GM21825 (cell line): ENCODE data around the gene ARHGAP9.

Experiments
- ATAC-seq: cut with Tn5 transposase; IDR thresholded peaks from one replicate; pipeline ENCODE4 v1.9.1; 2021; ENCODE audit warnings: mild to moderate bottlenecking, moderate library complexity; ENCODE audit not compliant: unreplicated experiment

ARHGAP9 gene

GRCh38 chr12:57473886-57474285, 5.8 kb downstream of the ARHGAP9 start:
- no peak for ATAC-seq

- no peak for ATAC-seq
These were observed 6.3 kb downstream of the ARHGAP9 start for GRCh38 chr12:57473392-57473791.

DNA sequence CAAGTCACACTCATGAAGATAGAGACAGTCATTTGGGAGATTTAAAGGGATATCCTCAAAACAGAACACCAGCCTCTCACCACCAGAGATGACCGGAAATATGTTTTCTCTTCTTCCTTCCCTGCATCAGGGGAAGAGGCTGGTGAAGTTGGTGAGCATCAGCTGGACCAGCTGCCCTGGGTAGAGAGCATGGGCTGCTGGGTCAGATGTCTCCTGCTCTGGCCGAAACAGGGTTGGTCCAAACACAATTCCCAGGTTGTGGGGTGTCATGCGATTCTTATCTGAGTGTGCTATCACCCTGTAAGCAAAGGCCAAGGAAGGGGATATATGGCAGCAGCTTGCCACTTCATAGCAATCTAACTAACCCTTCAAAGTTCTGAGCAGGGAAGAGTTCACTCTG, 7.3 kb downstream of the ARHGAP9 start:
- ATAC-seq = no peak

GRCh38 chr12:57471661-57472060, 8.0 kb downstream of the ARHGAP9 start:
- ATAC-seq = no peak

GRCh38 chr12:57470970-57471656, 8.6 kb downstream of the ARHGAP9 start:
- ATAC-seq = no peak

DNA sequence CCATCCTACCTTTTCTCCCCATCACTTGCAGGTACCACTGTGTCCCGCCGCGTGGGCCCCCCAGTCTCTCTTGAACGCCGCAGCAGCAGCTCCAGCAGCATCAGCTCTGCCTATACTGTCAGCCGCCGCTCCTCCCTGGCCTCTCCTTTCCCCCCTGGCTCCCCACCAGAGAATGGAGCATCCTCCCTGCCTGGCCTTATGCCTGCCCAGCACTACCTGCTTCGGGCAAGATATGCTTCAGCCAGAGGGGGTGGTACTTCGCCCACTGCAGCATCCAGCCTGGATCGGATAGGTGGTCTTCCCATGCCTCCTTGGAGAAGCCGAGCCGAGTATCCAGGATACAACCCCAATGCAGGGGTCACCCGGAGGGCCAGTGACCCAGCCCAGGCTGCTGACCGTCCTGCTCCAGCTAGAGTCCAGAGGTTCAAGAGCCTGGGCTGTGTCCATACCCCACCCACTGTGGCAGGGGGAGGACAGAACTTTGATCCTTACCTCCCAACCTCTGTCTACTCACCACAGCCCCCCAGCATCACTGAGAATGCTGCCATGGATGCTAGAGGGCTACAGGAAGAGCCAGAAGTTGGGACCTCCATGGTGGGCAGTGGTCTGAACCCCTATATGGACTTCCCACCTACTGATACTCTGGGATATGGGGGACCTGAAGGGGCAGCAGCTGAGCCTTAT, 9.2 kb downstream of the ARHGAP9 start:
- no peak for ATAC-seq

- ATAC-seq = no peak
These were observed 10.1 kb downstream of the ARHGAP9 start for GRCh38 chr12:57469296-57470164.

DNA sequence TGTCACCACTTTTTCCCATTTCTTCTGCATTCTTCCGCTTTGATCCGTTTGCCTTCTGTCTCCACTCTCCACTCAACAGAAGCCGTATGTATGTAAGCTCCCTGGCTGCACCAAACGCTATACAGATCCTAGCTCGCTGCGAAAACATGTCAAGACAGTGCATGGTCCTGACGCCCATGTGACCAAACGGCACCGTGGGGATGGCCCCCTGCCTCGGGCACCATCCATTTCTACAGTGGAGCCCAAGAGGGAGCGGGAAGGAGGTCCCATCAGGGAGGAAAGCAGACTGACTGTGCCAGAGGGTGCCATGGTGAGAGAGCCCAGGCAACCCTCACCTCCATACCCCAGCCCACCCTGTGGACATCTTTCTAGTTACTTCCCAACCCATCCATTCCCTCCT, 11.8 kb downstream of the ARHGAP9 start:
- no peak for ATAC-seq

DNA sequence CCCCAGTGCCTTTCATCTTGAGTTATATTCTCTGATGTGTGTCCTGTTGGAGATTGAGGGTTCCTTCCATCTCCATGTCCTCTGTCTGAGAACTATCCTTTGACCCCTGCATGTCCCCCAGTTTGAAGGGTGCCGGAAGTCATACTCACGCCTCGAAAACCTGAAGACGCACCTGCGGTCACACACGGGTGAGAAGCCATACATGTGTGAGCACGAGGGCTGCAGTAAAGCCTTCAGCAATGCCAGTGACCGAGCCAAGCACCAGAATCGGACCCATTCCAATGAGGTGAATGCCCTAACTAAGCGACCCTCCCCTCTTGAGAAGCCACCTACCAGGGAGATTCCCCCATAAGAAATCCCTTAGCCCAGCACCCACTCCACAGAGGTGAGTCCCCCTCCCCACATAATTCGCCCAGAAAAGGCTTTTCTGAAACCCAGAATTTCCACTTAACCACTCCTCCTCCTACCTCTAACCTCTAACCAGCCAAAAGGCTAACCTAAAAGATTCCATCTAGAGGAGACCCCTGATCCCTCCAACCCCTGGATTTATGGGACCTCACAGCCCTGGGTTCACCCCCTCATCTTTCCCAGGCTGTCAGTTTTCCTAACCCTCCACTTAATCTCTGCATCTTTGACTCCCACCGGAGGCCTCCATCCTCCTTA, 12.3 kb downstream of the ARHGAP9 start:
- no peak for ATAC-seq

DNA sequence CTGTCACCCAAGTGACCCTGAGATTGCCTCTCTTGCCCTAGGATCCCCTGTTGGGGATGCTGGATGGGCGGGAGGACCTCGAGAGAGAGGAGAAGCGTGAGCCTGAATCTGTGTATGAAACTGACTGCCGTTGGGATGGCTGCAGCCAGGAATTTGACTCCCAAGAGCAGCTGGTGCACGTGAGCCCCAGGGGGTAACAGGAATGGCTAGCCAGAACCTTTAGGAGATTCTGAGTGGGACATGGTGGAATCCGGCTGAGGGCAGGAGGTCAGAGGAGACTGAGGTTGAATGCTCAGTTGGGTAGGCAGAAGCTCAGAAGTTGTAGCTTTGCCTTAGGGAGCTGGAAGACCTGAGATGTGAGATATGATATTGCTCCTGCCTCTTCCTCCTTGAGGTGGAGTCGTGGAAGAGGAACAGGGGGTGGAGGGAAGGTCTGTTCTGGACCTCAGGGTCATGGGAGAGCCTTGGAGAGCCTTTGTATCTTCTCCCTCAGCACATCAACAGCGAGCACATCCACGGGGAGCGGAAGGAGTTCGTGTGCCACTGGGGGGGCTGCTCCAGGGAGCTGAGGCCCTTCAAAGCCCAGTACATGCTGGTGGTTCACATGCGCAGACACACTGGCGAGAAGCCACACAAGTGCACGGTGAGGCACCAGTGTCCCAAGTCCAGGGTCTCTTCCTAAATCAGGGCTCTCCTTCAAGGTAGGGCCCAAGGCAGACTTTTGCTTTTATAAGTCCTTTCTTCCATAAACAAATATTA, 13.7 kb downstream of the ARHGAP9 start:
- ATAC-seq = no peak

GRCh38 chr12:57465030-57465746, 14.5 kb downstream of the ARHGAP9 start:
- ATAC-seq = no peak

GRCh38 chr12:57464569-57464968, 15.1 kb downstream of the ARHGAP9 start:
- ATAC-seq = no peak

GRCh38 chr12:57462912-57463253, 16.8 kb downstream of the ARHGAP9 start:
- ATAC-seq = no peak

GRCh38 chr12:57462251-57462911, 17.3 kb downstream of the ARHGAP9 start:
- peak; percentile 62 for ATAC-seq

- no peak for ATAC-seq
These were observed 17.8 kb downstream of the ARHGAP9 start for GRCh38 chr12:57461917-57462250.

DNA sequence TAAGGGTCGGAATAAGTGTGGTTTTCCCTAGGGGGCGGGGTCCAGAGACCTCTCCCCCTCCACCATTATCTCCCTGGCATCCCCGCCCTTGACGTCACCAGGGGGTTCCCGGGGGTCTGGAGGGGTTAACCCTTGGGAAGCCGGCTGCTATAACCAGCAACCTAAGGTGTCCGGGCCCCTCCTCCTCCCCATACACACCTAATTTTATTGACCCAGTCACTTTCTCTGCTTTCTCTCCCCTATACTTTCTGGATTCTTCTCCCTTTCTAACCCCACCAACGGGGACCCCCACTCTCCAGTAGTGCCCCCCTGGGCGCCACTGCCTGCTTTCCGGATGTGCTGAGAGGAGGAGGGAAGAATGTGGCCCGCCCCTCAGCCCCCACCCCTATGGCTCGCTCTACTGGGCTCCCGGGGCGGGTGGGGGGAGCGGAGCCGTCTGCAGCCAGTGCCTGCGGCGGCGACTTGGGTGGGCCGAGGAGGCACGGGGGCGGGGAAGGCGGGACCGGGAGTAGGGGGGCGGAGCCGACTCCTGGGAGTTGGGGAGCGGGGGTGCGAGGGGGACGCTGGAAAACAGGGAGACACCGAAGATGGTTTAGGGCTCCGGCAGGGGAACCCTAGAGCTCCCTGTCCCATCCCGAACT, 18.3 kb downstream of the ARHGAP9 start:
- no peak for ATAC-seq

DNA sequence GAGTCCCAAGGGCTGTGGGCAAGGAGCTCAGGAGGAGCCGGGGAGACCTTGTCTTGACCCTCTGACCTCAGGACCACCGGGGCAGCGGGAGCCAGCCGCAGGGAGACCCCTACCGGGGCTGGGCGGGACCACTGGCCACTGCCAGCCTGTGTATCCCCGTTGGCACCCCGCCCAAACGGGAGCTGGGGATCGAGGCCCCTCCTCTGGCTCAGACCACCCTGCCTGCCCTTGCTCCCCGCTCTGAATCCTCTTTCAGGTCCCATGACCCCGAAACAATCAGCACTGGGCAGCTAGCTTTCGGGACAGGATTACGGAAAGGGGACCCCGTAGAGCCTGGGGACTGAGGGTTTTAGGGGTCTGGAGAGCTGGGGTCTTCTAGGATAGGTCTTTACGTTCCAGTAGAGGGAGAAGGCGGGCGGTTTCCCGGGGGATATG, 18.8 kb downstream of the ARHGAP9 start:
- no peak for ATAC-seq

DNA sequence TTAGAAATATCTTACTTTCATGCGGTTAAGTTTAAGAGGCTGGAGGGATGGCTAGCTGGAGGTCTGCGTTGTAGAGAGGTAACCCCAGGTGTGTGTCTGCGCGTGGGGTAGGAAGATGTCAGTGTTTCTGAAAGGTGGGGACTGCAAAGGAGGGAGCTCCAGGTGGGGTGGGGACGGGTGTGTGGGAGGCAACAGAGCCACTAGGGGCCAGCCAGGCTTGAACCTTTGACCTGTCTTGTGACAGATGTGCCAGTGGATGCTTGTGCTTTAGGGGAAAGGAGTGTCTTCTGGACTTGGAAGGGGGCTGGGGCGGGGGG, 19.2 kb downstream of the ARHGAP9 start:
- ATAC-seq = no peak
